GM23248 (cell line): Measurements from ENCODE around the gene SPATC1L. TPM values are rescaled to one million over a fixed set of nuclear protein-coding genes. Genes with fewer than 3 reads are reported as not detected.

Experiments
- DNase-seq: peaks from one replicate; pipeline ENCODE4 v3.0.0-alpha.2; 2015
- H2AFZ ChIP-seq: fragments of 200-600 bp; sonication (generic); 2 replicates; pipeline ENCODE4 v1.6.1; 2016; ENCODE audit warnings: antibody characterized with exemption
- H3F3A ChIP-seq: fragments of 200-600 bp; sonication (generic); 2 replicates; pipeline ENCODE4 v1.6.1; 2016; ENCODE audit warnings: mild to moderate bottlenecking, antibody characterized with exemption, mixed run types; ENCODE audit not compliant: insufficient read depth
- H3K27ac ChIP-seq: fragments of 200-600 bp; sonication (generic); 2 replicates; pipeline ENCODE4 v1.5.1; 2016; ENCODE audit warnings: mild to moderate bottlenecking
- H3K27me3 ChIP-seq: fragments of 200-600 bp; sonication (generic); replicated peaks from 2 replicates; pipeline ENCODE4 v1.6.1; 2016; ENCODE audit warnings: mild to moderate bottlenecking; ENCODE audit not compliant: insufficient read depth
- H3K36me3 ChIP-seq: fragments of 200-600 bp; sonication (generic); 2 replicates; pipeline ENCODE4 v1.6.1; 2016; ENCODE audit warnings: low read depth, mild to moderate bottlenecking
- H3K4me1 ChIP-seq: fragments of 200-600 bp; sonication (generic); 2 replicates; pipeline ENCODE4 v1.6.1; 2016; ENCODE audit warnings: mild to moderate bottlenecking; ENCODE audit not compliant: insufficient read depth
- H3K4me2 ChIP-seq: fragments of 200-600 bp; sonication (generic); one replicate; pipeline ENCODE4 v1.6.1; 2016; ENCODE audit warnings: mild to moderate bottlenecking; ENCODE audit not compliant: unreplicated experiment
- H3K4me3 ChIP-seq: fragments of 200-600 bp; sonication (generic); 2 replicates; pipeline ENCODE4 v1.5.1; 2016; ENCODE audit warnings: mild to moderate bottlenecking
- H3K79me2 ChIP-seq: fragments of 200-600 bp; sonication (generic); 2 replicates; pipeline ENCODE4 v1.6.1; 2016; ENCODE audit warnings: mild to moderate bottlenecking; ENCODE audit not compliant: insufficient read depth
- H3K9ac ChIP-seq: fragments of 200-600 bp; sonication (generic); 2 replicates; pipeline ENCODE4 v1.6.1; 2016; ENCODE audit warnings: mild to moderate bottlenecking
- H3K9me2 ChIP-seq: fragments of 200-600 bp; sonication (generic); 2 replicates; pipeline ENCODE4 v1.6.1; 2016; ENCODE audit warnings: mixed run types, mild to moderate bottlenecking, moderate library complexity; ENCODE audit not compliant: insufficient read depth
- H3K9me3 ChIP-seq: fragments of 200-600 bp; sonication (generic); one replicate; pipeline ENCODE4 v1.6.1; 2017; ENCODE audit warnings: low read depth
- H4K20me1 ChIP-seq: fragments of 200-600 bp; sonication (generic); 2 replicates; pipeline ENCODE4 v1.6.0; 2016; ENCODE audit not compliant: insufficient read depth
- EZH2 ChIP-seq: fragments of 200-600 bp; sonication (generic); IDR thresholded peaks from 2 replicates; pipeline ENCODE4 v1.6.1; 2018; ENCODE audit warnings: antibody characterized with exemption, mild to moderate bottlenecking; ENCODE audit not compliant: insufficient read depth, poor library complexity, severe bottlenecking
- EZH2phosphoT487 ChIP-seq: fragments of 200-600 bp; sonication (generic); IDR thresholded peaks from 2 replicates; pipeline ENCODE4 v1.6.1; 2018; ENCODE audit warnings: antibody characterized with exemption, moderate library complexity, mild to moderate bottlenecking, low read depth; ENCODE audit not compliant: insufficient read depth
- WGBS, 2 experiments: methylation state at CpG; one replicate each; pipeline ENCODE4 v1.1.6; 2015 to 2017; ENCODE audit warnings: low lambda C conversion rate in 2 of 2, low coverage in 1 of 2; ENCODE audit errors: missing lambda C conversion rate in 2 of 2; 5-methylcytosine and 5-hydroxymethylcytosine counted together
- in situ Hi-C: fragments of 300-500 bp; cut with MboI; formaldehyde crosslinking; loops from 2 replicates; pipeline ENCODE4 v1.15.0; 2020
- polyA plus RNA-seq: library from polyadenylated mRNA; unstranded; fragments of >200 nt; fragmentation: Nextera tagmentation; extraction: Ambion mirVana; gene quantifications from 2 replicates; pipeline ENCODE4 v1.2.1, GENCODE V29; 2016
- total RNA-seq: library from RNA; depleted of rRNA; stranded (reverse); fragments of >200 nt; shearing (Covaris generic); gene quantifications from 2 replicates; pipeline ENCODE4 v1.2.3, GENCODE V29; 2014

The SPATC1L gene
- total and polyA plus RNA-seq, 2 experiments from 2014 or later = 5.2 to 15.7 TPM

DNA sequence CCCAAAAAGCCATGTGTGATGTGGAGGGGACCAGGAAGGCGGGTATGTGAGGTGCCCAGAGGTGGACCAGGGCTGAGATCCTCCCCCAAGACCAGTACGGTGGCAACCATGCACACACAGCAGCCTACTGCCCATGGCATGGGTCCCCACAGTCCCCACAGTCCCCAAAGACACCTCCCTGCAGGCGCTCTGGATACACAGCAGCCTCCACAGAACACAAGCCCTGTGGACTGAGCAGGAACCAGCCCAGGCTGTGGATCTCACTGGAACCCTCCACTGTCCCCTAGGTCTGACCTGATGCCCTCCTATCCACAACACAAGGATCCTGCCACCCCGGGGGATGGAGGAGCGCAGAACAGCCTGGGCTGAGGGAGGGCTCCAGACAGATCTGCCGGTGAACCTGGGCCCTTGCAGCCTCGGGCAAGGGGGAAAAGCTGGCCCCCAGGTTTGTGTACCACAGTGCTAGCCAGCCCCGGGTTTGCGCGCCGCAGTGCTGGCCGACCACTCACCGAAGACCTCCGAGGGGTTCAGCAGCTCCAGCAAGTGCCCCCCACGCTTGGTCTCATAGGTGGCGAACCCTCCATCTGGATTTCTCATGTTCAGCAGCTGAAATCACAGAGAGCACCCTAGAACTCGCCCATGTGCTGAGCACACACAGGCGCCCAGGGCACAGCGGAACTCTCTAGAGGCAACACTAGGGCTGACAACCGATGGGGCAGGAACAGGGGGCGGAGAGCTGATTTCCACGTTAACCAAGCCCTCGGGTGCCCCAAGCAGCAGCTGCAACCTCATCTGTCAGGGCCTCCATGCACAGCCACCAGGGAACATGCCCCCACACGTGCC lies 22.1 kb upstream of the SPATC1L start:
- no peaks in the 10 kb centered on the region for H3K79me2 ChIP-seq
- no peaks in the 10 kb centered on the region for H3K36me3 ChIP-seq
- H3K9me3 ChIP-seq = no peaks in the 10 kb centered on the region
- H3K4me1 ChIP-seq = no peaks in the 10 kb centered on the region
- H3K9ac ChIP-seq = no peak overlapping the region
- H3K4me3 ChIP-seq = no peak overlapping the region
- no peaks in the 10 kb centered on the region for H3K27me3 ChIP-seq
- in situ Hi-C loops = no loop called here
- no peak for TF ChIP-seq EZH2
- no peak for TF ChIP-seq EZH2phosphoT487
- no peaks in the 10 kb centered on the region for H3K9me2 ChIP-seq
- WGBS, 2 experiments = 83 to 86% methylated on average over 24 of the region's 24 CpGs
- no peak overlapping the region for H2AFZ ChIP-seq
- no peaks in the 10 kb centered on the region for H4K20me1 ChIP-seq
- DNase-seq = no peak
- no peak overlapping the region for H3K27ac ChIP-seq
- H3K4me2 ChIP-seq = no peak overlapping the region
- H3F3A ChIP-seq = no peaks in the 10 kb centered on the region

DNA sequence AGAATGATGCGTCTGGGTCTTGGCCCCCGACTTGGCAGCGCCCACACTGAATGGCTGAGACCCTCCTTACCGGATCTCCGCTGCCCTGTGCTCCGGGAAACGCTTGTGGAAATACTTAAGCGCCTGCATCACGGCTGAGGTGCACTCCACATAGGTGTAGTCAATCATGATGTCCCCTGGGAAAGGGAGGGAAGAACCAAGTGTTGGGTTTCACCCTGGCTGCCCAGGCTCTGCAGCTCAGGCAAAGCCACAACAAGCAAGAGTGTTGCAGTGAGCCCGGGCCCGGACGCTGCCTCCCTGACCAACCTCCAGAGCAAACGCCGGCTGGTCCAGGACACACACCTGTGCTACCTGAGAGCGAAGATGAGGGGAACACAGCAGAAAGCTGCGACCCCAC lies 21.5 kb upstream of the SPATC1L start:
- no peaks in the 10 kb centered on the region for H4K20me1 ChIP-seq
- 94 to 95% methylated on average over 16 of the region's 16 CpGs for WGBS, 2 experiments
- H3F3A ChIP-seq = 0 out of 2 replicates have a peak, but pooled peaks cover under 1% of the 10 kb centered on the region
- no peak overlapping the region for H3K27ac ChIP-seq
- no peaks in the 10 kb centered on the region for H3K79me2 ChIP-seq
- in situ Hi-C loops = no loop called here
- no peak overlapping the region for H3K4me2 ChIP-seq
- H3K9me2 ChIP-seq = no peaks in the 10 kb centered on the region
- H3K9me3 ChIP-seq = no peaks in the 10 kb centered on the region
- no peak for DNase-seq
- H3K36me3 ChIP-seq = no peaks in the 10 kb centered on the region
- no peaks in the 10 kb centered on the region for H3K27me3 ChIP-seq
- H3K9ac ChIP-seq = no peak overlapping the region
- no peak overlapping the region for H3K4me3 ChIP-seq
- no peak overlapping the region for H2AFZ ChIP-seq
- TF ChIP-seq EZH2phosphoT487 (no peak), EZH2 (no peak)
- no peaks in the 10 kb centered on the region for H3K4me1 ChIP-seq

GRCh38 chr21:46205166-46205565 lies 20.9 kb upstream of the SPATC1L start:
- no peak overlapping the region for H3K9ac ChIP-seq
- H3K4me1 ChIP-seq = no peaks in the 10 kb centered on the region
- H3F3A ChIP-seq = 0 out of 2 replicates have a peak, but pooled peaks cover 6% of the 10 kb centered on the region
- no peak overlapping the region for H3K27ac ChIP-seq
- no peak for TF ChIP-seq EZH2phosphoT487
- 89% methylated on average over 18 of the region's 18 CpGs for WGBS, 2 experiments
- H3K4me2 ChIP-seq = no peak overlapping the region
- H4K20me1 ChIP-seq = no peaks in the 10 kb centered on the region
- H3K36me3 ChIP-seq = no peaks in the 10 kb centered on the region
- no peak overlapping the region for H3K4me3 ChIP-seq
- no peak for DNase-seq
- H3K27me3 ChIP-seq = no peaks in the 10 kb centered on the region
- H3K9me3 ChIP-seq = no peaks in the 10 kb centered on the region
- no peaks in the 10 kb centered on the region for H3K79me2 ChIP-seq
- no peak overlapping the region for H2AFZ ChIP-seq
- H3K9me2 ChIP-seq = no peaks in the 10 kb centered on the region
- in situ Hi-C loops = no loop called here

GRCh38 chr21:46203203-46203600 lies 18.9 kb upstream of the SPATC1L start:
- Histone ChIP-seq H2AFZ (no peak overlapping the region), H3K4me1 (no peaks in the 10 kb centered on the region), H3K9me2 (no peaks in the 10 kb centered on the region), H3K27me3 (no peaks in the 10 kb centered on the region), H3K4me2 (no peak overlapping the region), H3K27ac (no peak overlapping the region), H3F3A (0 out of 2 replicates have a peak, but pooled peaks cover 8% of the 10 kb centered on the region), H4K20me1 (no peaks in the 10 kb centered on the region), H3K9ac (no peak overlapping the region), H3K4me3 (no peak overlapping the region), H3K79me2 (no peaks in the 10 kb centered on the region), H3K9me3 (no peaks in the 10 kb centered on the region), H3K36me3 (peaks cover 8% of the 10 kb centered on the region; the same call in 1 of the 2 replicates)
- in situ Hi-C loops = no loop called here
- WGBS, 2 experiments = 94 to 96% methylated on average over 8 of the region's 8 CpGs
- TF ChIP-seq EZH2 = no peak
- no peak for TF ChIP-seq EZH2phosphoT487
- DNase-seq = no peak
